ENCODE measurements around the gene AP3D1.

The AP3D1 gene

DNA sequence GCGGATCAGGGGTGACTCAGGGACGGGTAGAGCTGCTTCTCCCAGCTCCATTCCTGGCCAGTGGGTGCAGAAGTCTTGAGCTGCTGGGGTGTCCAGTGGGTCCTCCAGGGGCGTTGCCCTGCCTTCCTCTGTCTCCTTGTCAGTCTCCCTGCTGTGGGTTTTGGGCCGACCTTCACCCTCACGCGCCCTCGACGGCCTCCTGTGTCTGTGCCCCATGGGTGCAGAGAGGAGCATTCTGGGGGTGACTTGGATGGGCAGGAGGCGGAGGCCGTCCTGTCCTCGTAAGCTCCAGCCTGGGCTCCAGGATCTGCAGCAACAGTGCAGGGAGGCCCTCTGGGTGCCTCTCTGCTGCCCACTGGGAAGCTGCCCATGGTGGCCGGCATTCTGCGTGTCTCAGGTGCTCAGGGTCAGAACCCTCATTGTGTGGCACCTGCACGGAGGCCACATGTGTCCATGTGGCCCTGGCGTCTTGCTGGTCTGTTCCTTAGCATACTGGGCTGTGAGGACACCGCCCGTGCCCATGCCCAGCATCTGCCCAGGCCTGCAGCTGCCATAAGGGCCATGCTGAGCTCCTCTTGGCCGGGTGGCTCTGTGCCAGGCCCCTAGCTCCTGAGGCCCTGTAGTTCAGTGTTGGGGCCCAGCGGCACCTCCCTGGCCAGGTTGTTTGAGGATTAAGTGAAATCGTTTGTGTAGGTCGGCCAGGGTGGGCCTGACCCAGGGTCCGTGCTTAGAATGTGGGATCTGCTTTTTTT lies 29.7 kb upstream of the AP3D1 start:
- Histone ChIP-seq H3K4me3 (ENCODE audit: low read length) (no peak overlapping the region), H3K9me3 (ENCODE audit: insufficient read depth, low read depth, low read length) (no peaks in the 10 kb centered on the region), H3K27me3 (ENCODE audit: insufficient read depth, low read length) (no peaks in the 10 kb centered on the region), H3K9ac (ENCODE audit: low read depth, low read length) (no peak overlapping the region), H3K4me1 (ENCODE audit: insufficient read depth, low read length) (no peaks in the 10 kb centered on the region), H3K36me3 (ENCODE audit: insufficient read depth, low read length) (peaks cover 10% of the 10 kb centered on the region), H3K27ac (ENCODE audit: low read depth, low read length) (no peak overlapping the region)
- WGBS: 95% methylated on average over 22 of the region's 22 CpGs

DNA sequence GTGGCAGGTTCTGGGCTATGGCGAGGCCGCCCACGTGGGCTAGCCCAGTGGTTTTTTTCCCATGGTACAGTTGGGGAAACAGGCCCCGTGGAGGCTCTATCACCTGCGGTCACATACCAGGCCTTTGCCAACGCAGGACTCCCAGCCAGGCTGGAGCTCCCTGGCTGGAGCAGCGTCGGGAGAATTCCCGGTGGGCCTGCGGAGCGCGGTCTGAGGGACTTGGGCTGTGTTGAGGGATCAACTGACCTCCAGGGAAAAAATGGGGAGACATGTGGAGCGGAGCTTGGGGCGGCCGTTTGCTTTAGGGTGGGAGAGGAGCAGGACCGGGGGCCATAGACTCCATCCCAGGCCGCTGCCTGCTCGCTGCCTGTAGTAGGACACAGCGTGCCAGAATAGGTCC lies 28.7 kb upstream of the AP3D1 start:
- H3K36me3 ChIP-seq (ENCODE audit: insufficient read depth, low read length): peaks cover 7% of the 10 kb centered on the region
- no peaks in the 10 kb centered on the region for H3K27me3 ChIP-seq (ENCODE audit: insufficient read depth, low read length)
- H3K9ac ChIP-seq (ENCODE audit: low read depth, low read length): peak overlapping the region; percentile 26; the same call in 1 of the 2 replicates

GRCh38 chr19:2179095-2179494 lies 27.7 kb upstream of the AP3D1 start:
- Histone ChIP-seq H3K4me1 (ENCODE audit: insufficient read depth, low read length) (no peaks in the 10 kb centered on the region), H3K4me3 (ENCODE audit: low read length) (no peak overlapping the region), H3K9me3 (ENCODE audit: insufficient read depth, low read depth, low read length) (no peaks in the 10 kb centered on the region), H3K36me3 (ENCODE audit: insufficient read depth, low read length) (peaks cover 7% of the 10 kb centered on the region), H3K27ac (ENCODE audit: low read depth, low read length) (no peak overlapping the region), H3K27me3 (ENCODE audit: insufficient read depth, low read length) (no peaks in the 10 kb centered on the region), H3K9ac (ENCODE audit: low read depth, low read length) (peak overlapping the region; percentile 14; the same call in 1 of the 2 replicates)
- 96% methylated on average over 17 of the region's 17 CpGs for WGBS

More for the DNA sequence above, 28.7 kb upstream of the AP3D1 start:
- no peaks in the 10 kb centered on the region for H3K4me1 ChIP-seq (ENCODE audit: insufficient read depth, low read length)
- H3K4me3 ChIP-seq (ENCODE audit: low read length): no peak overlapping the region
- WGBS: 96% methylated on average over 19 of the region's 19 CpGs
- H3K27ac ChIP-seq (ENCODE audit: low read depth, low read length): no peak overlapping the region
- H3K9me3 ChIP-seq (ENCODE audit: insufficient read depth, low read depth, low read length): no peaks in the 10 kb centered on the region

DNA sequence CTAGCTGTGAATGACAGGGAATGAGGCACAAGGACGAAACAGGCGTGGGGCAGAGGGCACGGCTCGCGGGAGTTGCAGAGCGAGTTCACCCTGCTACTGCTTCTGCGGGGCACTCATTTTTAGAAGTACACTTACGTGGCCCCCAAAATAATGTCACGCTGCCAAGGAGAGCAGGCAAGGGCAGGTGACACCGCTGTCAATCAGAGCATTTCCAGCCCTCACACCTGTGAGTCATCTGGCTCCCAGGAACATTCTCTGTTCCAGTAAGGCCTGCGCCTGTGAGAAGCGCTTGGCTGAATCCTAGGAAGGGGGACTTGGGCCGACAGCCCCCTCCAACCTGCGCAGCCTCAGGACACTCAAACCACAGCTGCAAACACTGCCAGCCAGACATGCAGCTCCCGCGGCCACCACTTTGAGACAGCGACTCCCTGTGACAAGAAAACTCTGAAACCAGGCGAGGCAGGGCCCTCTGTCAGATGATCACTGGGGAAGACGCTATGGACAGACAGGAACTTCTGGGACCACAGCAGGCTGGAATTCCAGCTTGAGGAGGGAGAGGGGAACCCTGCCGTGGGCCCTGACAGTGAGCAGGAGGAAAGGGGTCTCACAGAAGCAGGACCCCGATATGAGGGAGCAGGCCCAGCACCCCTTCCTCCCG lies 25.1 kb upstream of the AP3D1 start:
- H3K36me3 ChIP-seq (ENCODE audit: insufficient read depth, low read length): peaks cover 7% of the 10 kb centered on the region
- H3K27ac ChIP-seq (ENCODE audit: low read depth, low read length): no peak overlapping the region
- 93% methylated on average over 22 of the region's 22 CpGs for WGBS
- H3K4me3 ChIP-seq (ENCODE audit: low read length): no peak overlapping the region
- H3K27me3 ChIP-seq (ENCODE audit: insufficient read depth, low read length): no peaks in the 10 kb centered on the region
- no peak overlapping the region for H3K9ac ChIP-seq (ENCODE audit: low read depth, low read length)
- H3K4me1 ChIP-seq (ENCODE audit: insufficient read depth, low read length): peaks cover 4% of the 10 kb centered on the region
- H3K9me3 ChIP-seq (ENCODE audit: insufficient read depth, low read depth, low read length): no peaks in the 10 kb centered on the region

- no peak overlapping the region for H3K9ac ChIP-seq (ENCODE audit: low read depth, low read length)
- H3K9me3 ChIP-seq (ENCODE audit: insufficient read depth, low read depth, low read length): no peaks in the 10 kb centered on the region
- H3K4me3 ChIP-seq (ENCODE audit: low read length): no peak overlapping the region
- H3K36me3 ChIP-seq (ENCODE audit: insufficient read depth, low read length): peaks cover 2% of the 10 kb centered on the region; the same call in 1 of the 2 replicates
- WGBS: 95% methylated on average over 14 of the region's 14 CpGs
- H3K27me3 ChIP-seq (ENCODE audit: insufficient read depth, low read length): no peaks in the 10 kb centered on the region
- H3K27ac ChIP-seq (ENCODE audit: low read depth, low read length): no peak overlapping the region
- H3K4me1 ChIP-seq (ENCODE audit: insufficient read depth, low read length): peaks cover 12% of the 10 kb centered on the region
Measured at GRCh38 chr19:2175742-2176141, 24.4 kb upstream of the AP3D1 start.

DNA sequence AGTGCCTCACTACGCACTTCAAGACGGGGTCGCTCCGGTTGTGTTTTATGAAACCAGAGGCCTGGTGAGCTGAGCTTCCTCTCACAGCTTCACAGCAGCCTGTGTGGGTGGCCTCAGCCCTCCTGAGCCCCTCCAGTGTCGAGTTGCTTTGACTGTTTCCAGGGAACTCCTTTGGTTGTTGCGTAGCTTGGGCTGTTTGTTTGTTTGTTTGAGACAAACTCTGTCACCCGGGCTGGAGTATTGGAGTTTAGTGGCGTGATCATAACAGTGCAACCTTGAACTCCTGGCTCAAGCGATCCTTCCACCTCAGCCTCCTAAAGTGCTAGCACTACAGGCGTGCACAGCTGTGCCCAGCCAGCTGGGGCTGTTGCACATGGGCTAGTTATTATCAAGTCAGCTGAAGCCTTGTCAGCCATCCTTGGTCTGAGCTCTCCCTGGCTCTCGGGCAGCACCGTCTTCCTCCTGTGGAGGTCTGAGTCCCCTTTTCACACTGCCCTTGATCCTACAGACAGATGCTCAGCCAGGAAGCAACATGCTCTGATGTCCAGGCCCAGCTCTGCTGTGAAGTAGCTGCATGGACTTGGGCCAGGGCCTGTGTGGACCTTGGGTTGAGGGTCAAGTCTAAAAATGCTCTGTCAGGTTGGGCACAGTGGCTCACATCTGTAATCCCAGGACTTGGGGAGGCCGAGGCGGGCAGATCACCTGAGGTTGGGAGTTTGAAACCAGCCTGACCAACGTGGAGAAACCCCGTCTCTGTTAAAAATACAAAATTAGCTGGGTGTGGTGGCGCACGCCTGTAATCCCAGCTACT lies 22.6 kb upstream of the AP3D1 start:
- Histone ChIP-seq H3K36me3 (ENCODE audit: insufficient read depth, low read length) (no peaks in the 10 kb centered on the region), H3K9me3 (ENCODE audit: insufficient read depth, low read depth, low read length) (no peaks in the 10 kb centered on the region), H3K4me3 (ENCODE audit: low read length) (no peak overlapping the region), H3K9ac (ENCODE audit: low read depth, low read length) (peak overlapping the region; percentile 22; the same call in 1 of the 2 replicates), H3K27me3 (ENCODE audit: insufficient read depth, low read length) (no peaks in the 10 kb centered on the region), H3K27ac (ENCODE audit: low read depth, low read length) (no peak overlapping the region), H3K4me1 (ENCODE audit: insufficient read depth, low read length) (peaks cover 21% of the 10 kb centered on the region)
- 94% methylated on average over 18 of the region's 18 CpGs for WGBS

GRCh38 chr19:2173388-2173766 lies 22.0 kb upstream of the AP3D1 start:
- no peaks in the 10 kb centered on the region for H3K27me3 ChIP-seq (ENCODE audit: insufficient read depth, low read length)
- H3K9ac ChIP-seq (ENCODE audit: low read depth, low read length): peak overlapping the region; percentile 22; the same call in 1 of the 2 replicates
- no peak overlapping the region for H3K27ac ChIP-seq (ENCODE audit: low read depth, low read length)
- no peaks in the 10 kb centered on the region for H3K36me3 ChIP-seq (ENCODE audit: insufficient read depth, low read length)
- H3K4me1 ChIP-seq (ENCODE audit: insufficient read depth, low read length): peaks cover 22% of the 10 kb centered on the region
- H3K9me3 ChIP-seq (ENCODE audit: insufficient read depth, low read depth, low read length): no peaks in the 10 kb centered on the region
- no peak overlapping the region for H3K4me3 ChIP-seq (ENCODE audit: low read length)
- 95% methylated on average over 21 of the region's 21 CpGs for WGBS

- Histone ChIP-seq H3K36me3 (ENCODE audit: insufficient read depth, low read length) (no peaks in the 10 kb centered on the region), H3K27ac (ENCODE audit: low read depth, low read length) (peak overlapping the region; percentile 24), H3K27me3 (ENCODE audit: insufficient read depth, low read length) (no peaks in the 10 kb centered on the region), H3K4me1 (ENCODE audit: insufficient read depth, low read length) (peaks cover 28% of the 10 kb centered on the region), H3K9me3 (ENCODE audit: insufficient read depth, low read depth, low read length) (no peaks in the 10 kb centered on the region), H3K4me3 (ENCODE audit: low read length) (no peak overlapping the region), H3K9ac (ENCODE audit: low read depth, low read length) (peak overlapping the region; percentile 5; the same call in 1 of the 2 replicates)
- WGBS: 78% methylated on average over 27 of the region's 27 CpGs
Measured at GRCh38 chr19:2171349-2172145, 20.2 kb upstream of the AP3D1 start.

DNA sequence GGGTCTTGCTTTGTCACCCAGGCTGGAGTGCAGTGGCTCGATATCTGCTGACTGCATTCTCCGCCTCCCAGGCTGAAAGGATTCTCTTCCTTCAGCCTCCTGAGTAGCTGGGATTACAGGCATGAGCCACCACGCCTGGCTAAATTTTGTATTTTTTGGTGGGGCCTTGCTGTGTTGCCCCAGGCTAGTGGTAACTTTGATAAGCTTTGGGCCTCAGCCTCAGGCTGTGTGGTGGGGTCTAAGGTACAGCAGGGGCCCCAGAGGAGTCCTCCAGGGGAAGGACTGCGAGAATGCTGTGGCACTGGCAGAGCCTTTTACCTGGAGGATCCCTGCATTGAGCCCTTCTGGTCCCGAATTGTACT lies 19.6 kb upstream of the AP3D1 start:
- peak overlapping the region; percentile 24 for H3K27ac ChIP-seq (ENCODE audit: low read depth, low read length)
- no peak overlapping the region for H3K4me3 ChIP-seq (ENCODE audit: low read length)
- WGBS: 71% methylated on average over 5 of the region's 5 CpGs
- H3K27me3 ChIP-seq (ENCODE audit: insufficient read depth, low read length): no peaks in the 10 kb centered on the region
- H3K36me3 ChIP-seq (ENCODE audit: insufficient read depth, low read length): no peaks in the 10 kb centered on the region
- no peaks in the 10 kb centered on the region for H3K9me3 ChIP-seq (ENCODE audit: insufficient read depth, low read depth, low read length)
- H3K4me1 ChIP-seq (ENCODE audit: insufficient read depth, low read length): peaks cover 28% of the 10 kb centered on the region
- H3K9ac ChIP-seq (ENCODE audit: low read depth, low read length): peak overlapping the region; percentile 5; the same call in 1 of the 2 replicates

DNA sequence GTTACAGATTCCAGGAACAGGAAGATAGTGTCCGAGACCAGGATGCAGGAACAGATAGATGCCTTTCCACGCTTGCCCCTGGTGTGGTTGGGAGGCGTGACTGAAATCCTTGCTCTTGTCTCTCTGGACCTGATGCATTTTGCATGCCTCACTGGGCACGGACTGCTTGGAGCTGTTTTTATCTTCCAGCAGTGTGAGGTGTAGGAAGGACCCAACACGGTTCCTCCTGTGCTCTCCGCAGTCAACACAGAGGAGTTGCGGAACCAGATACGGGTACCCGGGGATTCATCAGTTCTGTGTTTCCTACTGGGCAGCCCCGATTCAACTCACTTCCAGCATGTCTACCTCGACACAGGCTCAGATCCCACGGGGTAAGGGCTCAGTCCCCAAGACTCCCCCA lies 18.9 kb upstream of the AP3D1 start:
- peaks cover 28% of the 10 kb centered on the region for H3K4me1 ChIP-seq (ENCODE audit: insufficient read depth, low read length)
- no peaks in the 10 kb centered on the region for H3K36me3 ChIP-seq (ENCODE audit: insufficient read depth, low read length)
- H3K27ac ChIP-seq (ENCODE audit: low read depth, low read length): no peak overlapping the region; the same call in 1 of the 2 replicates
- WGBS: 83% methylated on average over 12 of the region's 12 CpGs
- H3K9me3 ChIP-seq (ENCODE audit: insufficient read depth, low read depth, low read length): no peaks in the 10 kb centered on the region
- no peak overlapping the region for H3K9ac ChIP-seq (ENCODE audit: low read depth, low read length)
- H3K4me3 ChIP-seq (ENCODE audit: low read length): no peak overlapping the region
- H3K27me3 ChIP-seq (ENCODE audit: insufficient read depth, low read length): no peaks in the 10 kb centered on the region
